Lung microvascular endothelial cell (primary cell): ENCODE results near the gene ATXN1L. TPM values are rescaled to one million over a fixed set of nuclear protein-coding genes. Genes with fewer than 3 reads are reported as not detected.
"Not testable (repeated sequence)": the region's sequence is repeated elsewhere in the genome, so short reads cannot be mapped to it uniquely, and the experiment has no call there.

Source experiments
- DNase-seq, 2 donors: peaks; one replicate each; pipeline versions ENCODE4 v3.0.0 to v3.0.0-alpha.2; 2010; ENCODE audit warnings: low read depth in 2 of 2
- total RNA-seq: library from RNA; depleted of rRNA; stranded (reverse); fragments of >200 nt; gene quantifications from 2 replicates; pipeline ENCODE4 v1.2.1, GENCODE V29; 2014

The ATXN1L gene
- total RNA-seq, 1 donor from 2014 or later, result 16.3 TPM

- peak; percentile 36 to 73 for DNase-seq
Observed at GRCh38 chr16:71894229-71894920, 48.6 kb downstream of the ATXN1L start.

GRCh38 chr16:71894921-71895678, 49.3 kb downstream of the ATXN1L start, which contains the start of gene IST1:
TSS of gene IST1 (plus strand) at chr16:71895531. CDS start at chr16:71915641, 20,110 bp downstream.
- peak; percentile 99 for DNase-seq

- peak; percentile 48 to 51 for DNase-seq
Observed at GRCh38 chr16:71895679-71896365, 50.0 kb downstream of the ATXN1L start.

GRCh38 chr16:71896764-71897368, 51.1 kb downstream of the ATXN1L start:
- no peak for DNase-seq

- DNase-seq, result no peak
Observed at GRCh38 chr16:71899171-71899570, 53.4 kb downstream of the ATXN1L start.

GRCh38 chr16:71902656-71903365, 57.0 kb downstream of the ATXN1L start:
- no peak for DNase-seq

- DNase-seq, result no peak
Observed at GRCh38 chr16:71903608-71904007, 57.8 kb downstream of the ATXN1L start.

- no peak for DNase-seq
Observed at GRCh38 chr16:71904239-71904638, 58.5 kb downstream of the ATXN1L start.

- DNase-seq, result not testable (repeated sequence)
Observed at GRCh38 chr16:71905765-71906164, 60.0 kb downstream of the ATXN1L start.

Other genes with a start within 250 kb of the ATXN1L start
- 0.22 TPM in 1 of 2 replicates, not detected in the other for gene MARVELD3, start 219.8 kb upstream of the ATXN1L start, total RNA-seq
- gene PHLPP2, start 121.3 kb upstream of the ATXN1L start, total RNA-seq, result 4.6 and 6.5 TPM in 2 replicates
- 37.0 and 43.8 TPM in 2 replicates for gene AP1G1, start 37.1 kb upstream of the ATXN1L start, total RNA-seq
- 5.2 and 6.0 TPM in 2 replicates for gene ZNF821, start 38.2 kb downstream of the ATXN1L start, total RNA-seq
- 99.6 and 141 TPM in 2 replicates for gene IST1, start 49.6 kb downstream of the ATXN1L start, total RNA-seq
- gene PKD1L3, start 154.4 kb downstream of the ATXN1L start, total RNA-seq, result 0.20 TPM in 1 of 2 replicates, not detected in the other
- 2.6 and 5.6 TPM in 2 replicates for gene DHODH, start 162.8 kb downstream of the ATXN1L start, total RNA-seq
- 0.20 TPM in 1 of 2 replicates, not detected in the other for gene HP, start 208.5 kb downstream of the ATXN1L start, total RNA-seq
- gene HPR, start 217.2 kb downstream of the ATXN1L start, total RNA-seq, result not detected in 2 replicates
- 3.7 and 7.5 TPM in 2 replicates for gene TXNL4B, start 247.6 kb downstream of the ATXN1L start, total RNA-seq
- gene DHX38, start 247.9 kb downstream of the ATXN1L start, total RNA-seq, result 63.2 and 98.2 TPM in 2 replicates